Hematopoietic multipotent progenitor cell treated with erythropoietin and hydrocortisone succinate and interleukin-3 and kit ligand, for 8 days (in vitro differentiated cells): ENCODE measurements around the gene PIGO.

ENCODE experiments used
- DNase-seq: peaks from one replicate; pipeline ENCODE4 v3.0.0-alpha.2; 2015

The PIGO gene

GRCh38 chr9:35105571-35106342 is 9.4 kb upstream of the PIGO start:
- no peak for DNase-seq

- DNase-seq = no peak
Measured at GRCh38 chr9:35105126-35105525, 8.7 kb upstream of the PIGO start.

- DNase-seq = no peak
Measured at GRCh38 chr9:35104586-35104985, 8.2 kb upstream of the PIGO start.

- DNase-seq = no peak
Measured at GRCh38 chr9:35103660-35104191, 7.3 kb upstream of the PIGO start.

- peak; percentile 97 for DNase-seq
Measured at GRCh38 chr9:35102769-35103659, 6.6 kb upstream of the PIGO start, which contains the start of gene STOML2. STOML2 (minus strand) TSS chr9:35103131; CDS start chr9:35103094, 37 bp downstream.

- DNase-seq = no peak
Measured at GRCh38 chr9:35102465-35102768, 6.0 kb upstream of the PIGO start.

GRCh38 chr9:35097573-35097972 is 1.2 kb upstream of the PIGO start:
- no peak for DNase-seq

GRCh38 chr9:35091536-35091935 is 4.9 kb downstream of the PIGO start:
- no peak for DNase-seq

- DNase-seq = no peak
Measured at GRCh38 chr9:35089434-35089833, 7.0 kb downstream of the PIGO start.

GRCh38 chr9:35085078-35085477 is 11.3 kb downstream of the PIGO start:
- DNase-seq = no peak

- DNase-seq = peak; percentile 93
Measured at GRCh38 chr9:35079426-35080341, 16.7 kb downstream of the PIGO start, which contains the start of gene FANCG. FANCG (minus strand) TSS chr9:35079942; CDS start chr9:35079524, 418 bp downstream.

GRCh38 chr9:35079041-35079425 is 17.4 kb downstream of the PIGO start:
- no peak for DNase-seq

GRCh38 chr9:35078066-35078465 is 18.3 kb downstream of the PIGO start:
- no peak for DNase-seq

- no peak for DNase-seq
Measured at GRCh38 chr9:35076848-35077247, 19.5 kb downstream of the PIGO start.

- DNase-seq = no peak
Measured at GRCh38 chr9:35075358-35075757, 21.0 kb downstream of the PIGO start.

- no peak for DNase-seq
Measured at GRCh38 chr9:35074791-35075190, 21.6 kb downstream of the PIGO start.

GRCh38 chr9:35074141-35074540 is 22.2 kb downstream of the PIGO start:
- DNase-seq = no peak

GRCh38 chr9:35073279-35073612 is 23.1 kb downstream of the PIGO start:
- DNase-seq = no peak

- peak; percentile 99 for DNase-seq
Measured at GRCh38 chr9:35072461-35073278, 23.7 kb downstream of the PIGO start, which contains the start of gene VCP. VCP (minus strand) TSS chr9:35072625; CDS start chr9:35072353, 272 bp downstream.

- DNase-seq = peak; percentile 84
Measured at GRCh38 chr9:35071814-35072460, 24.5 kb downstream of the PIGO start.
